ENCODE data around the gene CA5A. TPM values are rescaled to one million over a fixed set of nuclear protein-coding genes. Genes with fewer than 3 reads are reported as not detected.

Gene CA5A
- total RNA-seq, 1 donor from 2014 or later: not detected

- peaks cover 4 to 7% of the 10 kb centered on the region in 2 donors for H3K4me1 ChIP-seq
- H3K9me3 ChIP-seq: no peaks in the 10 kb centered on the region
- no peaks in the 10 kb centered on the region for H3K27me3 ChIP-seq
- H3K36me3 ChIP-seq: no peaks in the 10 kb centered on the region
- no peak for TF ChIP-seq CTCF (IDR thresholded peaks at IDR 0.05)
- H3K27ac ChIP-seq: no peak overlapping the region
- DNase-seq (ENCODE audit: low spot score in 2 of 2): no peak
- intact Hi-C loops (cut with DNase I): no loop called here
- no peak overlapping the region for H3K4me3 ChIP-seq
Observed at GRCh38 chr16:87960852-87961251, 24.5 kb upstream of the CA5A start.

- intact Hi-C loops (cut with DNase I): no loop called here
- no peak overlapping the region for H3K27ac ChIP-seq
- no peak overlapping the region for H3K4me3 ChIP-seq
- peaks cover 0 to under 1% of the 10 kb centered on the region in 2 donors for H3K36me3 ChIP-seq
- no peaks in the 10 kb centered on the region for H3K27me3 ChIP-seq
- no peak for DNase-seq (ENCODE audit: low spot score in 2 of 2)
- no peak for TF ChIP-seq CTCF (IDR thresholded peaks at IDR 0.05)
- H3K9me3 ChIP-seq: no peaks in the 10 kb centered on the region
- H3K4me1 ChIP-seq: peaks cover 0 to 2% of the 10 kb centered on the region in 2 donors
Observed at GRCh38 chr16:87960296-87960695, 24.0 kb upstream of the CA5A start.

- Histone ChIP-seq H3K9me3 (no peaks in the 10 kb centered on the region), H3K4me1 (no peaks in the 10 kb centered on the region), H3K4me3 (no peak overlapping the region), H3K27ac (no peak overlapping the region), H3K36me3 (peaks cover 0 to 7% of the 10 kb centered on the region in 2 donors), H3K27me3 (no peaks in the 10 kb centered on the region)
- intact Hi-C loops (cut with DNase I): no loop called here
- no peak for DNase-seq (ENCODE audit: low spot score in 2 of 2)
- TF ChIP-seq CTCF (IDR thresholded peaks at IDR 0.05): no peak
Observed at GRCh38 chr16:87959391-87959990, 23.2 kb upstream of the CA5A start.

GRCh38 chr16:87958632-87959031 lies 22.3 kb upstream of the CA5A start:
- no peak overlapping the region for H3K4me3 ChIP-seq
- TF ChIP-seq CTCF (IDR thresholded peaks at IDR 0.05): no peak
- no peak for DNase-seq (ENCODE audit: low spot score in 2 of 2)
- intact Hi-C loops (cut with DNase I): no loop called here
- no peaks in the 10 kb centered on the region for H3K27me3 ChIP-seq
- H3K4me1 ChIP-seq: no peaks in the 10 kb centered on the region
- H3K36me3 ChIP-seq: peaks cover 0 to 12% of the 10 kb centered on the region in 2 donors
- H3K9me3 ChIP-seq: no peaks in the 10 kb centered on the region
- H3K27ac ChIP-seq: no peak overlapping the region

GRCh38 chr16:87957296-87958094 lies 21.2 kb upstream of the CA5A start:
- TF ChIP-seq CTCF (IDR thresholded peaks at IDR 0.05): no peak
- Histone ChIP-seq H3K4me3 (no peak overlapping the region), H3K27me3 (no peaks in the 10 kb centered on the region), H3K27ac (no peak overlapping the region), H3K4me1 (peaks cover 0 to 5% of the 10 kb centered on the region in 2 donors), H3K36me3 (peaks cover 0 to 12% of the 10 kb centered on the region in 2 donors), H3K9me3 (no peaks in the 10 kb centered on the region)
- intact Hi-C loops (cut with DNase I): no loop called here
- no peak for DNase-seq (ENCODE audit: low spot score in 2 of 2)
